ENCODE data around the gene ARID2.

DNA sequence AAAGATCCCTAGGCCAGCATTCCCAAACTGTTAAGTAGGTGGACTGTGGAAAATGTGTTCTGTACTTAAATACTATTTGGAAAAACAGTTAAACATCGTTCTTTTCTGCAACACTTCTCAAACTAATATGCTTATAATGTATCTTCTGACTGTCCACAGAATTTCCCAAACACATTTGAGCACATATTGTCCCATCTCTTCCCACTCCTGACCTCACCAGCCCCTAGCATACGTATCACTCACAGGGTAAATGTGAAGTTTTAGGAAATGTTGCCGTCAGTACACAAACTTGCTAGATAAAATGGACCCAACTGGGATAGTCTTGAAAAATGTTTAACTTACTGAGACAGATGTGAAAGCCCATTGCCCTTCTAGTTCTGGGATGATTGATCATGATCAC, 27.7 kb downstream of the ARID2 start:
- TF ChIP-seq, protein P1, sequence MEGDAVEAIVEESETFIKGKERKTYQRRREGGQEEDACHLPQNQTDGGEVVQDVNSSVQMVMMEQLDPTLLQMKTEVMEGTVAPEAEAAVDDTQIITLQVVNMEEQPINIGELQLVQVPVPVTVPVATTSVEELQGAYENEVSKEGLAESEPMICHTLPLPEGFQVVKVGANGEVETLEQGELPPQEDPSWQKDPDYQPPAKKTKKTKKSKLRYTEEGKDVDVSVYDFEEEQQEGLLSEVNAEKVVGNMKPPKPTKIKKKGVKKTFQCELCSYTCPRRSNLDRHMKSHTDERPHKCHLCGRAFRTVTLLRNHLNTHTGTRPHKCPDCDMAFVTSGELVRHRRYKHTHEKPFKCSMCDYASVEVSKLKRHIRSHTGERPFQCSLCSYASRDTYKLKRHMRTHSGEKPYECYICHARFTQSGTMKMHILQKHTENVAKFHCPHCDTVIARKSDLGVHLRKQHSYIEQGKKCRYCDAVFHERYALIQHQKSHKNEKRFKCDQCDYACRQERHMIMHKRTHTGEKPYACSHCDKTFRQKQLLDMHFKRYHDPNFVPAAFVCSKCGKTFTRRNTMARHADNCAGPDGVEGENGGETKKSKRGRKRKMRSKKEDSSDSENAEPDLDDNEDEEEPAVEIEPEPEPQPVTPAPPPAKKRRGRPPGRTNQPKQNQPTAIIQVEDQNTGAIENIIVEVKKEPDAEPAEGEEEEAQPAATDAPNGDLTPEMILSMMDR (IDR thresholded peaks at IDR 0.05; ENCODE audit: low read length), result no peak
- no peak for TF ChIP-seq EZH2 (IDR thresholded peaks at IDR 0.05; ENCODE audit: borderline replicate concordance, low read length)

Data from OCI-LY1 (cell line).